A549 (cell line): ENCODE measurements around the gene PHC2. TPM values are rescaled to one million over a fixed set of nuclear protein-coding genes. Genes with fewer than 3 reads are reported as not detected.

Source experiments
- ATAC-seq, 2 experiments: fragments of 200-7000 bp in 1 of 2; fragments of >200 bp in 1 of 2; cut with Nextera tagmentation in 1 of 2; cut with Tn5 transposase in 1 of 2; 3 replicates each; pipeline versions ENCODE4 v1.8.0 to v1.9.1; 2018 to 2020; ENCODE audit warnings: mild to moderate bottlenecking in 1 of 2, moderate library complexity in 1 of 2
- CTCF ChIA-PET: fragments of 300-600 bp; sonication (Branson Sonifier 250); formaldehyde crosslinking; extraction: SDS; loops from one replicate; lab custom pipeline; 2021; ENCODE audit warnings: antibody characterized with exemption, inconsistent platforms; lab: Yijun Ruan, JAX
- POLR2A ChIA-PET: fragments of 350-600 bp; formaldehyde crosslinking; extraction: SDS; loops from one replicate; lab custom pipeline; 2021; ENCODE audit warnings: antibody characterized with exemption, inconsistent platforms; lab: Yijun Ruan, JAX
- DNase-seq, 2 experiments: peaks; one replicate each; pipeline versions ENCODE4 v3.0.0 to v3.0.0-alpha.2; 2011 to 2016; ENCODE audit warnings: low read depth in 1 of 2, low spot score in 1 of 2
- FAIRE-seq: peaks from 2 replicates; lab custom pipeline; 2011; peaks lifted over from hg19 to GRCh38; lab: Jason Lieb, UNC
- H3K27ac ChIP-seq, 2 experiments: fragments of >200 bp; sonication (Bioruptor Twin); formaldehyde crosslinking; 3 replicates each; pipeline ENCODE4 v1.5.1; 2016 to 2017
- H3K4me1 ChIP-seq: fragments of >200 bp; sonication (Bioruptor Twin); formaldehyde crosslinking; 3 replicates; pipeline ENCODE4 v1.6.1; 2016
- H3K4me2 ChIP-seq: fragments of >200 bp; sonication (Bioruptor Twin); formaldehyde crosslinking; 3 replicates; pipeline ENCODE4 v1.6.1; 2016
- H3K4me3 ChIP-seq: fragments of >200 bp; sonication (Bioruptor Twin); formaldehyde crosslinking; 3 replicates; pipeline ENCODE4 v1.5.1; 2016
- H3K9me3 ChIP-seq: fragments of >200 bp; sonication (Bioruptor Twin); formaldehyde crosslinking; 3 replicates; pipeline ENCODE4 v1.6.1; 2016
- BHLHE40 ChIP-seq: IDR thresholded peaks from 2 replicates; pipeline ENCODE4 v1.6.1; 2012; ENCODE audit warnings: low read depth, low read length, inconsistent platforms
- CBX8 ChIP-seq: fragments of 200-600 bp; sonication (generic); IDR thresholded peaks from 2 replicates; pipeline ENCODE4 v1.6.1; 2016
- CEBPB ChIP-seq, 2 experiments: fragments of >200 bp in 1 of 2; sonication (Bioruptor Twin) in 1 of 2; formaldehyde crosslinking in 1 of 2; IDR thresholded peaks; 2 replicates each; pipeline ENCODE4 v1.6.1; 2012 to 2016
- CHD4 ChIP-seq: fragments of 200-600 bp; sonication (generic); IDR thresholded peaks from 2 replicates; pipeline ENCODE4 v1.6.1; 2016; ENCODE audit warnings: antibody characterized with exemption, mild to moderate bottlenecking, borderline replicate concordance
- EHMT2 ChIP-seq: fragments of 200-600 bp; sonication (generic); IDR thresholded peaks from 2 replicates; pipeline ENCODE4 v1.6.1; 2016; ENCODE audit warnings: antibody characterized with exemption, low read depth, mild to moderate bottlenecking, moderate library complexity
- EP300 ChIP-seq, 2 experiments: fragments of >200 bp; sonication (Bioruptor Twin); formaldehyde crosslinking; IDR thresholded peaks; 2 replicates in 1 of 2; 3 replicates in 1 of 2; pipeline ENCODE4 v1.6.1; 2016 to 2017
- GATA3 ChIP-seq: IDR thresholded peaks from 2 replicates; pipeline ENCODE4 v1.6.1; 2012; ENCODE audit warnings: borderline replicate concordance
- HOXA7 ChIP-seq: fragments of 250-450 bp; sonication (Bioruptor Pico); IDR thresholded peaks from 2 replicates; pipeline ENCODE4 v1.5.0; 2020; ENCODE audit warnings: mild to moderate bottlenecking, moderate library complexity
- JUNB ChIP-seq: fragments of >200 bp; sonication (Bioruptor Twin); formaldehyde crosslinking; IDR thresholded peaks from 2 replicates; pipeline ENCODE4 v1.6.1; 2016
- KDM1A ChIP-seq: fragments of 200-600 bp; sonication (generic); IDR thresholded peaks from 2 replicates; pipeline ENCODE4 v1.6.1; 2016; ENCODE audit warnings: low read depth, mild to moderate bottlenecking
- KDM5A ChIP-seq: fragments of 200-600 bp; sonication (generic); IDR thresholded peaks from 2 replicates; pipeline ENCODE4 v1.6.1; 2016; ENCODE audit warnings: antibody characterized with exemption, mild to moderate bottlenecking
- RAD21 ChIP-seq, 2 experiments: fragments of >200 bp in 1 of 2; sonication (Bioruptor Twin) in 1 of 2; formaldehyde crosslinking in 1 of 2; IDR thresholded peaks in 1 of 2; conservative IDR thresholded peaks in 1 of 2; 2 replicates in 1 of 2; 3 replicates in 1 of 2; pipeline ENCODE4 v1.6.1; 2012 to 2018; ENCODE audit warnings: inconsistent platforms in 1 of 2
- RFX5 ChIP-seq: fragments of 450-650 bp; IDR thresholded peaks from 2 replicates; pipeline ENCODE4 v1.7.1; 2014; ENCODE audit warnings: antibody characterized with exemption, mild to moderate bottlenecking, moderate library complexity
- SREBF2 ChIP-seq: fragments of 450-650 bp; IDR thresholded peaks from 2 replicates; pipeline ENCODE4 v1.6.1; 2014; ENCODE audit warnings: mild to moderate bottlenecking, moderate library complexity
- ZC3H11A ChIP-seq: fragments of 450-650 bp; IDR thresholded peaks from 2 replicates; pipeline ENCODE4 v1.6.1; 2014; ENCODE audit warnings: antibody characterized with exemption, mild to moderate bottlenecking
- ZFP36 ChIP-seq: fragments of 450-650 bp; IDR thresholded peaks from 2 replicates; pipeline ENCODE4 v1.6.1; 2014; ENCODE audit warnings: borderline replicate concordance; ENCODE audit not compliant: partially characterized antibody
- WGBS: methylation state at CpG from one replicate; pipeline ENCODE4 v1.1.6; 2017; ENCODE audit errors: missing lambda C conversion rate; 5-methylcytosine and 5-hydroxymethylcytosine counted together
- polyA plus RNA-seq, 4 experiments: library from polyadenylated mRNA; depleted of rRNA in 3 of 4; stranded (reverse); fragments of >200 nt; fragmentation: RNase III in 1 of 4; extraction: RNeasy Plus Mini Kit Qiagen cat#74134 plus additional on column Dnase treatment in 1 of 4; gene quantifications; 2 replicates in 3 of 4; 3 replicates in 1 of 4; pipeline ENCODE4 v1.2.3, GENCODE V29; 2011 to 2017
- TF ChIP-seq, protein P1 (sequence below): fragments of 150-350 bp; IDR thresholded peaks from 2 replicates; pipeline ENCODE4 v1.6.1; 2014; ENCODE audit warnings: low read depth, mild to moderate bottlenecking, low read length
- TF ChIP-seq, protein P2 (sequence below): IDR thresholded peaks from 2 replicates; pipeline ENCODE4 v1.6.1; 2012; ENCODE audit warnings: low read depth, borderline replicate concordance
- TF ChIP-seq, protein P3 (sequence below): fragments of >200 bp; sonication (Bioruptor Twin); formaldehyde crosslinking; IDR thresholded peaks from 3 replicates; pipeline ENCODE4 v1.6.1; 2016
- TF ChIP-seq, protein P4 (sequence below): fragments of >200 bp; sonication (Bioruptor Twin); formaldehyde crosslinking; IDR thresholded peaks from 3 replicates; pipeline ENCODE4 v1.5.1; 2016
- TF ChIP-seq, protein P5 (sequence below): IDR thresholded peaks from 2 replicates; pipeline ENCODE4 v1.6.1; 2012

Gene PHC2
- polyA plus RNA-seq, 2 of the 4 experiments (the other 2 are of a cell fraction), result 29.9 to 33.2 TPM

DNA sequence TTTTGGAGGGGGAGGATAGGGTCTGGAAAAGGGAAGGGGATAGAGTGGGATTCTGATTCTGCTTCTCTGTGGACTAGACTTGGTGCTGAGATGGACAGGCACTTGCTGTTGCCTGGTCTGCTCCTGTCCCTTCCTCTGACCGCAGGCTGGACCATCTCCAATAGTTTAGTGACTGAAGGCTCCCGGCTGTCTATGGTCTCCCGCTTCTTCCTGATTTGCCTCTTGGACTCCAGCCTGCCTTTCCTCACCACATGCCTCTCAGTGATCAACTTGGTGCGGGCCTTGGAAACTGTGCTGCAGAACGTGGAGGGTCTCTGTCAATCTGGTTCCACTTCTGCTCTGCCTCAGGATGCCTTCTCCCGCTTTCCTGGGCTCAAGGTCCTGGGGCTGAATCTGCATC is 35.3 kb upstream of the PHC2 start:
- no peak for TF ChIP-seq GATA3
- no peak for TF ChIP-seq HOXA7 (CRISPR knock-in tag)
- TF ChIP-seq, protein P1, sequence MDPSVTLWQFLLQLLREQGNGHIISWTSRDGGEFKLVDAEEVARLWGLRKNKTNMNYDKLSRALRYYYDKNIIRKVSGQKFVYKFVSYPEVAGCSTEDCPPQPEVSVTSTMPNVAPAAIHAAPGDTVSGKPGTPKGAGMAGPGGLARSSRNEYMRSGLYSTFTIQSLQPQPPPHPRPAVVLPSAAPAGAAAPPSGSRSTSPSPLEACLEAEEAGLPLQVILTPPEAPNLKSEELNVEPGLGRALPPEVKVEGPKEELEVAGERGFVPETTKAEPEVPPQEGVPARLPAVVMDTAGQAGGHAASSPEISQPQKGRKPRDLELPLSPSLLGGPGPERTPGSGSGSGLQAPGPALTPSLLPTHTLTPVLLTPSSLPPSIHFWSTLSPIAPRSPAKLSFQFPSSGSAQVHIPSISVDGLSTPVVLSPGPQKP, result no peak
- TF ChIP-seq, protein P2, sequence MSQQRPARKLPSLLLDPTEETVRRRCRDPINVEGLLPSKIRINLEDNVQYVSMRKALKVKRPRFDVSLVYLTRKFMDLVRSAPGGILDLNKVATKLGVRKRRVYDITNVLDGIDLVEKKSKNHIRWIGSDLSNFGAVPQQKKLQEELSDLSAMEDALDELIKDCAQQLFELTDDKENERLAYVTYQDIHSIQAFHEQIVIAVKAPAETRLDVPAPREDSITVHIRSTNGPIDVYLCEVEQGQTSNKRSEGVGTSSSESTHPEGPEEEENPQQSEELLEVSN, result no peak
- TF ChIP-seq, all 56 proteins: peak for 0
- FAIRE-seq, result no peak
- WGBS, result 84% methylated on average over 6 of the region's 6 CpGs
- no peaks in the 10 kb centered on the region for H3K4me1 ChIP-seq
- ChIA-PET CTCF (interaction anchor here (0.6 to 8.3 kb wide), 2 partner anchors 170 to 379 kb away, joined by 3 to 74 read pairs; no protein-coding TSS in a partner anchor), POLR2A (no interaction called here)
- H3K9me3 ChIP-seq, result no peaks in the 10 kb centered on the region
- no peak for DNase-seq
- no peak overlapping the region for H3K4me2 ChIP-seq
- H3K4me3 ChIP-seq, result no peak overlapping the region
- no peak for ATAC-seq
- no peak overlapping the region for H3K27ac ChIP-seq

DNA sequence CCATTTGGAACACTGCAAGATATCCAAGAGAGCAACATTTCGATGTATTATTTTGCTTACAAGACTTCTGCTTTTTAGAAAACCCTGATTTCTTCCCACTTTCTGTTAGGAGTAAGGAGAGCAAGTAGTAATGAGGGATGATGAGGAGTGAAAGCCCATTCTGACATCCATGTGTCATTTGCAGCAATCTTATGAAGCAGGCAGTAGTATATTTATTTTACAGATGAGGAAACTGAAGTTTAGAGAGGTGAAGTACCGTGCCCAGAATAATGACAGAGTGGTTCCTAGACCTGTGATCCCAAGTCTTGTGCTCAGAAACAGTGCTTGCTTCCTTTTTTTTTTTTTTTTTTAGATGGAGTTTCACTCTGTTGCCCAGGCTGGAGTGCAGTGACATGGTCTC is 34.4 kb upstream of the PHC2 start:
- TF ChIP-seq JUNB (no peak), CEBPB (IDR thresholded peaks at IDR 0.05) (no peak), SREBF2 (no peak)
- TF ChIP-seq, protein P3, sequence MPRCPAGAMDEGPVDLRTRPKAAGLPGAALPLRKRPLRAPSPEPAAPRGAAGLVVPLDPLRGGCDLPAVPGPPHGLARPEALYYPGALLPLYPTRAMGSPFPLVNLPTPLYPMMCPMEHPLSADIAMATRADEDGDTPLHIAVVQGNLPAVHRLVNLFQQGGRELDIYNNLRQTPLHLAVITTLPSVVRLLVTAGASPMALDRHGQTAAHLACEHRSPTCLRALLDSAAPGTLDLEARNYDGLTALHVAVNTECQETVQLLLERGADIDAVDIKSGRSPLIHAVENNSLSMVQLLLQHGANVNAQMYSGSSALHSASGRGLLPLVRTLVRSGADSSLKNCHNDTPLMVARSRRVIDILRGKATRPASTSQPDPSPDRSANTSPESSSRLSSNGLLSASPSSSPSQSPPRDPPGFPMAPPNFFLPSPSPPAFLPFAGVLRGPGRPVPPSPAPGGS, result no peak
- 43% methylated on average over 2 of the region's 2 CpGs for WGBS
- Histone ChIP-seq H3K4me2 (no peak overlapping the region), H3K27ac (no peak overlapping the region), H3K4me1 (no peaks in the 10 kb centered on the region), H3K9me3 (no peaks in the 10 kb centered on the region), H3K4me3 (no peak overlapping the region)
- FAIRE-seq (no peak), ATAC-seq (no peak), DNase-seq (no peak)
- CTCF ChIA-PET, result interaction anchor here (1.4 kb wide), 1 partner anchor 170 kb away, joined by 3 read pairs; no protein-coding TSS in a partner anchor
- POLR2A ChIA-PET, result no interaction called here

DNA sequence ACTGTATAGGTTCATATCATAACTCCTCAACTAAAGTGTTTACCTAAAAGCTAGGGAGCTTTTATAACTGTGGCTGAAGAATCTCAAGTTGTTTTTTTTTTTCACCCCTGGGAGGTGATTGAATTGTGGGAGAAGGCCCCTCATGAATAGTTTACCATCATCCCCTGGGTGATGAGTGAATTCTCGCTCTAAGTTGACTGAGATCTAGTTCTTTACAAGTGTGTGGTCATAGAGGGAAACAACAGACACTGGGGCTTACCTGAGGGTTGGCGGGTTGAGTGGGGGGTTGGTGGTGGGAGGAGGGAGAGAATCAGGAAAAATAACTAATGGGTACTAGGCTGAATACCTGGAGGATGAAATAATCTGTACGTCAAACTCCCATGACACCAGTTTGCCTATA is 33.7 kb upstream of the PHC2 start:
- no peak overlapping the region for H3K4me3 ChIP-seq
- ChIA-PET POLR2A (no interaction called here), CTCF (interaction anchor here (0.6 to 1.4 kb wide), 2 partner anchors 20 to 169 kb away, joined by 3 read pairs; no protein-coding TSS in a partner anchor)
- no peak for DNase-seq
- no peak for TF ChIP-seq KDM1A
- no peak for TF ChIP-seq ZC3H11A
- TF ChIP-seq, protein P4, sequence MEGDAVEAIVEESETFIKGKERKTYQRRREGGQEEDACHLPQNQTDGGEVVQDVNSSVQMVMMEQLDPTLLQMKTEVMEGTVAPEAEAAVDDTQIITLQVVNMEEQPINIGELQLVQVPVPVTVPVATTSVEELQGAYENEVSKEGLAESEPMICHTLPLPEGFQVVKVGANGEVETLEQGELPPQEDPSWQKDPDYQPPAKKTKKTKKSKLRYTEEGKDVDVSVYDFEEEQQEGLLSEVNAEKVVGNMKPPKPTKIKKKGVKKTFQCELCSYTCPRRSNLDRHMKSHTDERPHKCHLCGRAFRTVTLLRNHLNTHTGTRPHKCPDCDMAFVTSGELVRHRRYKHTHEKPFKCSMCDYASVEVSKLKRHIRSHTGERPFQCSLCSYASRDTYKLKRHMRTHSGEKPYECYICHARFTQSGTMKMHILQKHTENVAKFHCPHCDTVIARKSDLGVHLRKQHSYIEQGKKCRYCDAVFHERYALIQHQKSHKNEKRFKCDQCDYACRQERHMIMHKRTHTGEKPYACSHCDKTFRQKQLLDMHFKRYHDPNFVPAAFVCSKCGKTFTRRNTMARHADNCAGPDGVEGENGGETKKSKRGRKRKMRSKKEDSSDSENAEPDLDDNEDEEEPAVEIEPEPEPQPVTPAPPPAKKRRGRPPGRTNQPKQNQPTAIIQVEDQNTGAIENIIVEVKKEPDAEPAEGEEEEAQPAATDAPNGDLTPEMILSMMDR, result no peak
- TF ChIP-seq EP300 (IDR thresholded peaks at IDR 0.05), result no peak
- no peak for TF ChIP-seq ZFP36
- no peak for TF ChIP-seq KDM5A
- no peak for TF ChIP-seq BHLHE40
- no peak for TF ChIP-seq RFX5
- TF ChIP-seq RAD21 (conservative IDR thresholded peaks at IDR 0.05 in 1 of 2, IDR thresholded peaks at IDR 0.05 in 1 of 2), result no peak
- TF ChIP-seq EHMT2, result no peak
- TF ChIP-seq GATA3, result no peak
- TF ChIP-seq CBX8, result no peak
- TF ChIP-seq CHD4, result no peak
- TF ChIP-seq, protein P5, sequence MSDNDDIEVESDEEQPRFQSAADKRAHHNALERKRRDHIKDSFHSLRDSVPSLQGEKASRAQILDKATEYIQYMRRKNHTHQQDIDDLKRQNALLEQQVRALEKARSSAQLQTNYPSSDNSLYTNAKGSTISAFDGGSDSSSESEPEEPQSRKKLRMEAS, result no peak
- TF ChIP-seq, all 56 proteins: peak for 0
- no peaks in the 10 kb centered on the region for H3K4me1 ChIP-seq
- FAIRE-seq (no peak), ATAC-seq (no peak)
- H3K9me3 ChIP-seq, result no peaks in the 10 kb centered on the region
- no peak overlapping the region for H3K4me2 ChIP-seq
- WGBS, result 54% methylated on average over 3 of the region's 3 CpGs
- no peak overlapping the region for H3K27ac ChIP-seq
